ENCODE measurements around the gene ANKRD50.

Gene ANKRD50, protein sequence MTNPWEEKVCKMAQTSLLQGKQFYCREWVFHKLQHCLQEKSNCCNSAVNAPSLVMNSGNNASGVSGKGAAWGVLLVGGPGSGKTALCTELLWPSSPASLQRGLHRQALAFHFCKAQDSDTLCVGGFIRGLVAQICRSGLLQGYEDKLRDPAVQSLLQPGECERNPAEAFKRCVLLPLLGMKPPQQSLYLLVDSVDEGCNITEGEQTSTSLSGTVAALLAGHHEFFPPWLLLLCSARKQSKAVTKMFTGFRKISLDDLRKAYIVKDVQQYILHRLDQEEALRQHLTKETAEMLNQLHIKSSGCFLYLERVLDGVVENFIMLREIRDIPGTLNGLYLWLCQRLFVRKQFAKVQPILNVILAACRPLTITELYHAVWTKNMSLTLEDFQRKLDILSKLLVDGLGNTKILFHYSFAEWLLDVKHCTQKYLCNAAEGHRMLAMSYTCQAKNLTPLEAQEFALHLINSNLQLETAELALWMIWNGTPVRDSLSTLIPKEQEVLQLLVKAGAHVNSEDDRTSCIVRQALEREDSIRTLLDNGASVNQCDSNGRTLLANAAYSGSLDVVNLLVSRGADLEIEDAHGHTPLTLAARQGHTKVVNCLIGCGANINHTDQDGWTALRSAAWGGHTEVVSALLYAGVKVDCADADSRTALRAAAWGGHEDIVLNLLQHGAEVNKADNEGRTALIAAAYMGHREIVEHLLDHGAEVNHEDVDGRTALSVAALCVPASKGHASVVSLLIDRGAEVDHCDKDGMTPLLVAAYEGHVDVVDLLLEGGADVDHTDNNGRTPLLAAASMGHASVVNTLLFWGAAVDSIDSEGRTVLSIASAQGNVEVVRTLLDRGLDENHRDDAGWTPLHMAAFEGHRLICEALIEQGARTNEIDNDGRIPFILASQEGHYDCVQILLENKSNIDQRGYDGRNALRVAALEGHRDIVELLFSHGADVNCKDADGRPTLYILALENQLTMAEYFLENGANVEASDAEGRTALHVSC (N-terminal part only)

DNA sequence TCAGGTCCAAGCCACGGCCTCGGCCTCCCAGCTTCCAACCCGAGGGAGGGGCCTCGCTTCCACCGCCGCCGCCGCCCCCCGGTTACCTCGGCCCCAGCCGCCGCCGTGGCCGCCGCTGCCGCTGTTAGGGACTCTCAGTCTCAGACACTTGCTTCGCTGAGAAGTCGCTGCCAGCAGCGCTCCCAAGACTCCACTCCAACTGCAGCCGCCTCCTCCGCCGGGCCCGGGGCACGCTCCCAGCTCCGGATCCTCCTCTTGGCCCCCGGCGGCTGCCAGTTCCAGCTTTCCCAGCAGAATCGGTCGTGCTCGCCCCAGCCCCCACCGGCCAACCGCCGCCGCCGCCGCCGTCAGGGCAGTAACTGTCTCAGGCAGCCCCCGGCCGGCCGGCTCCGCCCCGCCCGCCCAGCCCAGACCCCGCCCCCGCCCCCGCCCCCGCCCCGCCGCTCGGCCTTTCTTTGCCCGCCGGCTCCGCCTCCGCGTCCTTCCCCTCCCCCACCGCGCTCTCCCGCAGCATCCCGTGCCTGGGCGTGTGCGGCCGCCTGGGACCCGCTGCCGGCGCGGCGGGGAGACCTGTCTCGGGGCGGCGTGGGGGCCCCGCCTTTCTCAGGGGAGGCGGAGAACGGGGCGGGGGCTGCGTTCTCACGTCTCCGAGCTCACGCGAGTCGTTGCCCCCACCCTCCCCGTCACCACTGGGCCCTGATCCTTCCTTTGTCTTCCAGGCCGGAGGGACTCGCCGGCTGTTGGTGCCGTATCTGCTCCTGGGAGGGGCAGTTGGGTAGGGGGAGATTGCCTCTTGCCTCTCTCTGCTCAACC, at the start of gene ANKRD50:
TSS of gene ANKRD50 (minus strand) at position 361 of the 813 bp plus-strand sequence. CDS start 2,221 bp downstream, outside the sequence.
- peak; percentile 29 for DNase-seq

DNA sequence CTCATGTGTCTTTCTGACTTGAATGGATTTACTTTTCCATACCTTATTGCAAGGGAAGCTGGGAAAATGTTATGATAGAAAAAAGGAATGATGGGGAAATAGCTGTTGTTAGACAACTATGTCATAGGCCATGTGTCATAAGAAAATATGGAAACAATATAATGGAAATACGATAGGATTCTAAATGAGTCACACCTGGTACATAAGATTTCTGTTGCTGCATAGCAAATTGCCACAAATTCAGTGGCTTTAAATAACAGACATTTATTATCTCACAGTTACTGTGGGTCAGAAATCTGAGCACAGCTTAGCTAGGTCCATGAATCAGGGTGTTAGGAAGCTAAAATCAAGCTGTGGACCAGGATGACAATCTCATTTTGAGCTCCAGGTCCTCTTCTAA, 44.6 kb upstream of the ANKRD50 start:
- DNase-seq: no peak

DNA sequence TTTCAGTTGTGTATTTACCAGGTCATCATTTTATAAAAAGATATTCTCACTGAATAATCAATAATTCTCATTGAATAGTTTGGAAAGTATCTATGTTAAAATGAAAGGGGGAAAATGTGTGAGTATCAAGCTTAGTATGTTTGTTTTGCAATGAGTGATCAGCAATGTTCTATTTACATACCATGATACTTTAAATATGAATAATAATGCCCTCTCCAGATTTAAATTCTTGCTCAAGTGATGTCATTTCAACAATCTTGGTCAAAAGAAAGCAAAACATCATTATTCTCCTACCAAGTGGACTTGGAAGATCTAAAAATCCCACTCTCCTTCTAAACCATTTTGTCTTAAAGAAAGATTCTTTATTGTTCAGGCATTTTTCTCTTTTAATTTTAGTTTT, 42.1 kb upstream of the ANKRD50 start:
- DNase-seq: no peak

DNA sequence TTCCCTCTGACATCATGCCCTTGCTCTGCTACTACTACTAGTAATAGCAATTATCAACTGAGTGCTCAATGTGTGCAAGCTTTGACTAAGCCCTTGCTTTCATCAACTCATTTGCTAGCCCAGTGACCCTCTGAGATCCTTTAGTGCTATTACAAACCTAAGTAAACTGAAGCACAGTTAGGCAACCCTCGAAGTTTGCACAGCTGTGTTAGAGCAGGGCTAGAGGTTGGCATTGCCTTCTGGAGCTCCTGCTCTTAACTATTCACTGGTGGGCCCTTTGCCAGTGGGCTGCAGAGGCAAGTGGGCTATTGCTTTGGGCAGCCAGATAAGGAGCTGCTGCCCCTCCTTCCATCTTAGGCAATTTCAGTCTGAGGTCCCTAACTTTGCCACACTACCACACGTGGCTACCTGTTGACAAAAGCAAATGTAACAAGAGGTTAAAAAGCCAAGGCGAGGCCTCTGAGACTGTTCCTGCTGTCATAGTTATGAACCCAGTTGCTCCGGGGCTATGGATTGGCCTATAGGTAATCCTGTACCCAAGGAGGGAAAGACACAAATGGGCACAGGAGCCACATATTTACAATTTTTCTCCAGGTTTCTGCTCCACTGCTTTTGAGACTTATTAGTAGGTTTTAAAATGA, 41.5 kb upstream of the ANKRD50 start:
- peak; percentile 76 for DNase-seq

DNA sequence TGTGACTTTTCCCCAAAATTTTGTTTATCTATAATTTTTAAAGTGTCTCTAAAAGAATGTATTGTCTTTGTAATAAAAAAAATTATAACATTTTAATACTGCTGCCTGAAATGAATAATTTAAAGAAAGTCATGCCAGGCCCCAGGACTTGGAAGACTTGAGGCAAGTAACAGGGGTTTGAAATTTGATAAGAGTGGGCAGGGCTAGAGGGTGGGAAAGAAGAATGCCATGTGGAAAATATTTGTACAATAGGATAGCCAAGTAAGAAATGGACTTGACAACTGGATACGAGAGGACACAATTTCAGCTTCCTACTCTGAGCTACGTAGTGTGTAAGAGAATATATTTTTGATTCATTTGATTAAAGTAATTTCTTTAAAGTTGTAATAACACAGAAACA, 36.9 kb upstream of the ANKRD50 start:
- no peak for DNase-seq

DNA sequence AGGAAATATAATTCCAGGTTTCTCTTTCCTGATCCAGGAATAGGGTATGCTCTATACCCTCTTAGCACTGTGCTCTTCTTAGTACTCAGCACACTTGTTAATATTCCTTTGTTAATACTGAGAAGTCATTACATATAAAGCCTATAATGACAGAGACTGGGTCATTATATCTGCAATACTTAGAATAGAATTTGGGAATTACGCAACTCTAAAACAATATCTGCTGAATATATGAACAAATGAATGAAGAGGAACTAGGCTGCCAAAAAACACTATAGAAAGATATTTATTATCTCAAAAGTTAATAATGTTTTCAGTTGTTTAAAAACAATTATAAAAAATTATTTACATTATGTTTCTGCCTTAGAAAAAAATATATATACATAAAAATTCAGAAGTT, 36.4 kb upstream of the ANKRD50 start:
- DNase-seq: no peak

DNA sequence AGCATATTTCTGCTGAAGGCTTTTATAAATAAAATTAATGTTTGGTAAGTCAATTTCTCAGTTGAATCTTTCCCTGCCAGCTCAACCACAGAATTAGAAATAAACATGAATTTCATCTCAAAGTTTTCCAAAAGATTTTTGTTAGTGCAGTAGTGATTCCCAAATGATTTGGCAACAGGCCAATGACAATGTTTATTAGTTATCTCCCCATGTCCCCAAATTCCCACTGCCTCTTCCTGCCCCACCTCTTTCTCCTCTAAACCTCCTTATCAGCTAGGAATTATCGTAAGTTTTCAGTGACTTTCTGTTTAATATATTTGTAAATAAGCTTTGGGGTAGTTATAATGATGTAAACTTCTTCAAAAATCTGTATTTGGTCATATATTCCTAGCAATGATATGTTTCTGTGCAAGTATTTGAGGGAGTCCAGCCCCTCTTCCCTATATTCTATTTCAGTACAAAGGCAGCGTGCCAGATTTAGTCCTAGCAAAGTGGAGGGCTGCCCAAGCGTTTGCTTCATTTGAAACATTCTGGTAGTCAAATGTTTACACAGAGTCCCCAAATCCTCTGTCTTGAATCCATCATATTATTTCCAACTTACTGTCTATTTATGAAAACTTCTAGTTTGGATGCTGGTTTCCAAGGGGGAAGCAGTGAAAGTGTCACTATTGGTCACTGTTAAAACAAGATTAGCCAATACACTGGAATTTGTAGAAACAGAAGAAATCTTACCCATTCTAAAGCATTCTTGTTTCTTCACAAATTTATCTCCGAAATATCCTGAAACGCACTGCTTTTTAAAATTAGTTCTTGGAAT, 33.7 kb upstream of the ANKRD50 start:
- no peak for DNase-seq

DNA sequence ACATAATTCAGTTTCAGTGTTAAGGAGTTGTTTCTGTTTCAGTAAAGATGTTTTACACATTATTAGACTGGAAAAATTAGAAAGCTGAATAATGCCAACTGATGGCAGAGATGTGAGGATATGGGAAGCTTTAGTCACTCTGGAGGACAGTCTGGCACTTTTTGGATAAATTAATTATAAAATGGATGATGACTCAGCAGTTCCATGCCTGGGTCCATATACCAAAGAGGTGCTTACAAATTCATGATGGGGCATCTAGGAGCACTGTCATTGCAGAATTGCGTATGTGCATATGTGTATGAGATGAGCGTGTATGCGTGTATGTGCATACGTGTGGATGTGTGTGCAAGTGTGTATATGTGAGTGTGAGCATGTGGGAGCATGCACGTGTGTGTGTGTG, 31.2 kb upstream of the ANKRD50 start:
- DNase-seq: no peak

DNA sequence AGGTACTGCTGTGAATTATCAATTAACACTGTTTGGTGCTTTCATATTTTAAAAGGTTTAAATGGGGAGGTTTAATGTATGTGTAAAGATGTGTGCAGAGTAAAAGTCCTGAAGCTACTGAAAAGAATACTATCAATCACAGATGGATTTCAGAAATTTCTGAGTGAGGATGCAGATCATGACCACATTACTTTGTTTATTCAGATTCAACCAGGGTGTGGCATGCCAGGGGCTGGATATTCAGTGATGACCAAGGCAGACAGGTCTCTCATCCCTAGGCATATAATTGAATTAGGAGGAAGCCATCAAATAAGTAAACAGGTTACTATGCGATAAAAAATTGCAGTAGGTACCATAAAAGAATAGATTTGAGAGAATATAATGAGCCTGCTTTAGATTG, 28.0 kb upstream of the ANKRD50 start:
- DNase-seq: no peak

DNA sequence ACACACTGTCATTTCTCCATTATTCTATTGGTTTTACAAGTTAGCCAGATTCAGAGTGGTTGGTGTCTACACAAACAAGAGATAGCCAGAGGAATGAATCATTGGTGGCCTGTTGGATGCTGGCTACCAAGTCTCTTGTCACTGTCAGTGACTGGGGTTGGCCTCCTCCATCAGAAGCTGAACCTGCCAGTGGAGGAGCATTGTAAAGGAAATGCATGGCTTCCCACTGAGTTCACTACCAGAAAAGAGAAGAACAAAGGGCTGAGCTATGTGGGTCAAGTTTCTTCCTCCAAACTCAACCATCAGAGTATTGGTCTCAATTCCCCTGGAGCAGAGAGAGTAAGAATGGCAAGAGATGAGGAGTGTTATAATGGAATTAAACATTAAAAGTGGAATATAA, 26.5 kb upstream of the ANKRD50 start:
- no peak for DNase-seq

DNA sequence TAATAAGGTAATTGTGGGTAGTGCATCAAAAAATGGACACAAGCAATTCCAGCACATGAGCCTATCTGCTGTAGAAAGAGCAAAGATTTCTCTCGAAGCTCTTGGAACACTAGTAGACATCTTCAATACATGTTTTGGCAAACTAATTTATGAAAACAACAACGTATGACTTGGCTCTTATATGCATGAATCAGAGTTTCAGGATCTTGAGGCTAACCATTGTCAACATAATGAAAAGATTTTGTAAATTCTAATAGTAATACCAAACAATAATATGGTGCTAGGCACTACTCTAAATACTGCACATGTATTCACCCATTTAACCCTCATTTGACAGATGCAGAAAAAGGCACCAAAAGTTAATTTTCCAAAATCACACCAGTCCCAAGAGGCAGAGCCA, 25.1 kb upstream of the ANKRD50 start:
- no peak for DNase-seq

DNA sequence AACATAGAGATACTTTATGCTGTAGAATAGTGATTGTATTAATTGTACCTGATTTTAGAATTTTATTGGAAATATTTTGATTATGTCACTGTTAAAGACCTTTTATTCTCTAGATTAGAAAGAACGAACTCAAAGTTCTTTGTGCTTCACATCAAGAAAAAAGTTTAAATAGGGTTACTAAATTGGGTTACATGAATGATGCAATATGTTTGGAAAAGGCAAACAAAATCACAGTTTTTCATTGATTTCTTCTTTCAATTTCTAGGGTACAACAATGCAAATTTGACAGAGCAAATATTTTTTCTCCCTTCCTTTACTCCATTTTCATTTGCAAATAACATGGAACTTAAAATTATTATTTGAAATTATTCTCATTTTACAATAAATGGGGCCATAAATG, 24.0 kb upstream of the ANKRD50 start:
- no peak for DNase-seq

DNA sequence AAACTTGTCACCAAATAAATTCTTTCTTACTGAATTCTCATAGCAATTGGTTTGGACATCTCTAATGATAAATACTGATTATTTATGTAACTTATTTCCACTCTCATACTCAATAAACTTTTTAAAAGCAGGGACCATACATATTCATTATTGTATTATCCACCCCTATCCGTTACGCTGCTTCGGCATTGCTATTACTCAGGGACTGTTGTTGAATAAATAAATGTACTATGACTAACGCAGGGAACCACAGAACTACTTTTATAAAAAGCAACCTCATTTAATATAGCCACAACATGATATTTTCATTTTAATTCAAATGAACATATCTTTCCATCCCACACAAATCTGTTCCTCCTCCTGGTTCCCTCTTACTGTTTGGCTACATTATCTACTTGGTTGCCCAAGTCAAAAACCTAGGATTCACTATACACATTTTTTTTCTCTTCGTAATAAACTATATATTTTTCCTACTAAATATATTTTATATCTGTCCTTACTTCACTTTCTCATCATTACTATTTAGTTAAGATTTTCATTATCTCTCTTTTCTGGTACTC, 14.9 kb upstream of the ANKRD50 start:
- DNase-seq: no peak

DNA sequence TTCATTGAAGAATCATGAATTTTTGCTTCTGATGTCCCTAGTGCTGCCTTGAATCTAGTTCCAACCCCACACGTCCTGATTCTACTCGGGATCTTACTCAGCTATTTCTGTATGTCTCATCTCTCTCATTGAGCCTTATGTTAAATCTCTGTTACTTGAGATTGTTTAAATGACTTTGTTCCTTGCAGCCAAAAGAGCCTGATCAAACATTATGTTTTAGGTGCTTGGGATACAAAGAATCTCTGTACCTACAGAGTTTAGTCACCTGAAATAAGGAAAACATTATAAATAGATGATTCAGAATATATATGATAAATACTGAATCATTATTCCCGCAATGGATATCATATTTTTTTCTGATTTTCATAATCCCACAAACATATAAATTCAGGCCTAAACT, 13.7 kb upstream of the ANKRD50 start:
- DNase-seq: no peak

DNA sequence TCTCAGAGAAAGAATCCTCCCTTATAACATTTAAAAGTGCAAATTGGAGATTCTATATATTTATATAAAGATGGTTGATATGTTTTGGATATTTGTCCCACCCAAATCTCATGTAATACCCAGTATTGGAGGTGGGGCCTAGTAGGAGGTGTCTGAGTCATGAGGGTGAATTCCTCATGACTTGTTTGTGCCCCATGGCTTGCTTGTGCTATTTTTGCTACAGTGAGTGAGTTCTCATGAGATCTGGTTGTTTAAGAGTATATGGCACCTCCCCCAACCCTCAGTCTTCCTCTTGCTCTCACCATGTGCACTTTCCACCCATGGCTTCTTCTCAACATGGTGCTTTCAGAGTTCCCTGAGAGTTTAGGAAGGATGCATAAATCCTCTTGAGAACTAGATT, 9.5 kb upstream of the ANKRD50 start:
- no peak for DNase-seq

DNA sequence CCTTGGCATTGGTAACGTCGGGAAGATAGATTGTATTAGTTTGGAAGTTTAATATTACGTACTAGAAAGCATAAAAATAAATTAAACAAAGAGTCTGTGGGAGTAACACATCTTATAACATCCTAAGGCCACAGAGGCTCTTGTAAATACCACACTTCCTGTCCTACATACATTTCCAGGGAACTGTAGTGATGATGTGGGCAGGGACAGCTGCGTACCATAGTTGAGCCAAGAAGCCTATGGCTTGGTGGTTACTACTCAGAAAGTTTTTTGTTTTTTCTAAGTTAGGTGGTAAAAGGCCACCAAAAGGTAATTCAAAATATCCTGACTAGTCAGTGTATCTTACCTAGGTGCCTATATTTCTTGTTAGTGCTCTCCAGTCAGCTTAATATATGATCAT, 4.6 kb upstream of the ANKRD50 start:
- DNase-seq: no peak

DNA sequence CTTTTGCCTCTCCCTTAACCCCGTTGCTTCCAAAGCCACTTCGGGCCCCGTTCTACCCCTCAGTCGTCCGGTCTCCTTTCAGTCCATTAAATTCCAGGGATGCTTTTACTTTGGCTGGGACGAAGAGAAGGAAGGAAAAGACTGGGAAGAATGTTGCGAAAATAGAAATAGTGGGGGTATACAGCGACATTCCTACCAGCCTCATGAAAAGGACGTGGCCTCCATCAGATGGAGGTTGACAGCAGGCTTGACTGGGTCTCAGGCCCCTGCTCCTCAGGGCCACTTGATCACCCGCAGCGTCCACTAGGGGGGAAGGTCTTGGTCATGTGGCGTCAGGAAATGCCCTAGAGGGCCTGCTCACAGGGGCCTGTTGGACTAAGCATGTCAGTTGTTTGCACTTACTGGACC, 657 bp upstream of the ANKRD50 start:
- DNase-seq: peak; percentile 63

DNA sequence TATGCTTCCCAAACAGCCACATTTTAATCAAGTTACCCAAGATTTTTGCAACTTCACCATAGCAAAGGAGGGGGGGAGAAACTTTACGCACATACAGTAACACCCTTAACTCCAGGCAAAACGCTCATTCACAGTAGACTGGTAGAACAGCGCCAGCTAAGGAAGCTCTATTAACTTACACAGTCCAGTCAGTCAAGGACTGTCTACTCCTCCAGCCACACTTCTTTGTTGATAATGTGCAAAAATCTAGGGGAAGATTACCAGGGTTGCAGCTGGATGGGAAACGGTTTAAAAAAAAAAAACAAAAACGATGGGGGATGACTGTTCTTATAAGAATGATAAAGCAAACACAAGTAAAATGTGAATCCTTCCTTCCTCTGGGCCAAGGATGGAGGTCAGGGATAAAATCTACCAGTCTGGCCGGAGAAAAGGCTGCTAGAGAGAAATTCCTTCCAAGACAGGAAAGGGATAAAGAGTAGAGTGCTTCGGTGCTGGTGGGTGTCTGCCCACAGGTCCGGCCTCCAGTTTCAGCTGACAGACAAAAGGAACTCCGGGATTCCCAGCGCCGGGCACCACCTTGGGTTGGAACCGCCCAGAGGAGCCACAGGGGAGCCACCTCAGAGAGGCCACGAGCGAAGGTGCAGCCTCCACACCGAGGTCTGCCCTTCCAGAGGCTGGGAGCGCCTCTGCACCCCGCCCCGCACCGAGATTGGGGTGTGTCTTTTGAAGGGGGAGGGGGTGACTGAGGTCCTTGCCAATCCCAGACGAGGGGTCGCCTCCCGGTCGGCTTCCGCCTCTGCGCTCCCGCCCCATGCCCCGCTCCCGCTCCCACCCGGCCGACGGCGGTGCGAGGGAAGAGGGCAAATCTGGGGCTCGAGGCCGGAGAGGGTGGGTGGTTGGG, 811 bp downstream of the ANKRD50 start:
- DNase-seq: no peak

DNA sequence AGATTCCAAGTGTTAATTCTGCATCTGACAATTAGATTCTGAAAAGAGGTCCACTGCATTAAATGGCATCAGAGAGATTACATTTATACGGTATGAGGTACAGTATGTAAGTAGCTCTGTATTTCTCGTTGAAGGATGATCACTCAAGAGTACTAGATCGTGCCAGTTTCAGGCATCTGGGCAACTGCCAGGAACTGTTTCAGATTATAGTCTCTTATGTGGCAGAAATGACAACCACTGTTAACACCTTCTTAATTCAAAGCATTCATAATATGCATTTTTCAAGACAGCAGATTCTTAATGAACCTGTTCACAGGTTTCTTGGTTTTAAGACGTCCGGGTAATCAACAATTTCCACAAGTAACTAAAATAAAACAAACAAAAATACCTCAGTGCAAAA, 1.6 kb downstream of the ANKRD50 start:
- no peak for DNase-seq

Measured in SHP77 treated with DMSO at 0.1 percent for 48 hours (cell line).